Stimulated activated CD8-positive, alpha-beta memory T cell treated with anti-CD3 and anti-CD28 coated beads, Interleukin-7, amount 100 ng/mL, for 24 hours (primary cell): Measurements from ENCODE around the gene ROR1.

Source experiments
- DNase-seq: peaks from one replicate; pipeline ENCODE4 v3.0.0-alpha.2; 2020; ENCODE audit warnings: low read depth

The ROR1 gene

GRCh38 chr1:63859480-63860275 is 85.9 kb downstream of the ROR1 start:
- DNase-seq: no peak

- no peak for DNase-seq
These were observed 87.4 kb downstream of the ROR1 start for GRCh38 chr1:63861052-63861691.

GRCh38 chr1:63863145-63863544 is 89.3 kb downstream of the ROR1 start:
- DNase-seq: no peak

GRCh38 chr1:63864224-63864641 is 90.4 kb downstream of the ROR1 start:
- DNase-seq: no peak

- DNase-seq: no peak
These were observed 91.7 kb downstream of the ROR1 start for GRCh38 chr1:63865561-63865960.

GRCh38 chr1:63866084-63866483 is 92.3 kb downstream of the ROR1 start:
- no peak for DNase-seq

GRCh38 chr1:63867429-63868176 is 93.8 kb downstream of the ROR1 start:
- DNase-seq: no peak

- no peak for DNase-seq
These were observed 94.5 kb downstream of the ROR1 start for GRCh38 chr1:63868268-63868781.

- no peak for DNase-seq
These were observed 96.3 kb downstream of the ROR1 start for GRCh38 chr1:63870152-63870551.

GRCh38 chr1:63871463-63871862 is 97.6 kb downstream of the ROR1 start:
- DNase-seq: no peak

GRCh38 chr1:63873751-63874150 is 99.9 kb downstream of the ROR1 start:
- DNase-seq: no peak

GRCh38 chr1:63874278-63874880 is 100.6 kb downstream of the ROR1 start:
- DNase-seq: no peak

- DNase-seq: no peak
These were observed 101.8 kb downstream of the ROR1 start for GRCh38 chr1:63875636-63876035.

- DNase-seq: no peak
These were observed 103.4 kb downstream of the ROR1 start for GRCh38 chr1:63877021-63877767.

- no peak for DNase-seq
These were observed 104.0 kb downstream of the ROR1 start for GRCh38 chr1:63877816-63878215.

GRCh38 chr1:63878932-63879331 is 105.1 kb downstream of the ROR1 start:
- no peak for DNase-seq

- no peak for DNase-seq
These were observed 107.2 kb downstream of the ROR1 start for GRCh38 chr1:63880958-63881576.

GRCh38 chr1:63882048-63882704 is 108.4 kb downstream of the ROR1 start:
- no peak for DNase-seq

- DNase-seq: no peak
These were observed 109.8 kb downstream of the ROR1 start for GRCh38 chr1:63883494-63884235.

- DNase-seq: no peak
These were observed 110.7 kb downstream of the ROR1 start for GRCh38 chr1:63884486-63884885.
